GM12878 (cell line): ENCODE measurements around the gene YIF1A. TPM values are rescaled to one million over a fixed set of nuclear protein-coding genes. Genes with fewer than 3 reads are reported as not detected.

Experiments used
- ATAC-seq: fragments of 200-7000 bp; cut with Tn5 transposase; 3 replicates; pipeline ENCODE4 v1.9.1; 2020; ENCODE audit warnings: mild to moderate bottlenecking, moderate library complexity
- BruUV-seq: library from RNA; stranded (reverse); fragments of 400-500 nt; replicated peaks from 2 replicates; lab custom pipeline; 2021; lab: Mats Ljungman, UMichigan
- CTCF ChIA-PET: fragments of 300-600 bp; sonication (Branson Sonifier 250); formaldehyde crosslinking; extraction: SDS; loops from one replicate; lab custom pipeline; 2021; ENCODE audit warnings: inconsistent platforms; lab: Yijun Ruan, JAX
- POLR2A ChIA-PET: fragments of 350-600 bp; formaldehyde crosslinking; extraction: SDS; loops from one replicate; lab custom pipeline; 2021; ENCODE audit warnings: inconsistent platforms; lab: Charles Lee
- RAD21 ChIA-PET: fragments of 300-600 bp; sonication (Branson Sonifier 250); formaldehyde crosslinking; loops from one replicate; lab custom pipeline; 2023; ENCODE audit warnings: antibody characterized with exemption; ENCODE audit not compliant: unreplicated experiment; lab: Charles Lee
- SMC1A ChIA-PET: fragments of 300-600 bp; sonication (Branson Sonifier 250); formaldehyde crosslinking; loops from one replicate; lab custom pipeline; 2023; ENCODE audit not compliant: unreplicated experiment, uncharacterized antibody; lab: Charles Lee
- DNase-seq: peaks from one replicate; pipeline ENCODE4 v3.0.0-alpha.2; 2011; ENCODE audit warnings: low read depth, low spot score
- FAIRE-seq: peaks from 3 replicates; lab custom pipeline; 2011; peaks lifted over from hg19 to GRCh38; lab: Jason Lieb, UNC
- H2AFZ ChIP-seq: 2 replicates; pipeline ENCODE4 v1.6.0; 2011; ENCODE audit warnings: low read depth, low read length, control low read depth; ENCODE audit not compliant: control insufficient read depth
- H3K27ac ChIP-seq: 2 replicates; pipeline ENCODE4 v1.5.1; 2011; ENCODE audit warnings: control low read depth; ENCODE audit not compliant: control insufficient read depth, insufficient read depth
- H3K27me3 ChIP-seq, 2 experiments: replicated peaks in 1 of 2; 2 replicates each; pipeline versions ENCODE4 v1.6.0 to v1.6.1; 2011; ENCODE audit warnings: low read length in 1 of 2; ENCODE audit not compliant: control insufficient read depth in 2 of 2, insufficient read depth in 2 of 2
- H3K36me3 ChIP-seq, 2 experiments: 2 replicates each; pipeline ENCODE4 v1.5.1; 2011; ENCODE audit warnings: low read length in 1 of 2; ENCODE audit not compliant: control insufficient read depth in 2 of 2, insufficient read depth in 2 of 2
- H3K4me1 ChIP-seq: 2 replicates; pipeline ENCODE4 v1.6.1; 2011; ENCODE audit warnings: mild to moderate bottlenecking, low read length, moderate library complexity, mixed read lengths; ENCODE audit not compliant: control insufficient read depth, insufficient read depth
- H3K4me2 ChIP-seq: 2 replicates; pipeline ENCODE4 v1.6.0; 2011; ENCODE audit warnings: control low read depth; ENCODE audit not compliant: control insufficient read depth, insufficient read depth
- H3K4me3 ChIP-seq: fragments of 200-600 bp; sonication (generic); 2 replicates; pipeline ENCODE4 v1.5.1; 2016
- H3K79me2 ChIP-seq: 2 replicates; pipeline ENCODE4 v1.6.0; 2011; ENCODE audit warnings: low read length; ENCODE audit not compliant: control insufficient read depth, insufficient read depth
- H3K9ac ChIP-seq: 2 replicates; pipeline ENCODE4 v1.8.0; 2011; ENCODE audit warnings: low read length, control low read depth, mixed read lengths; ENCODE audit not compliant: control insufficient read depth, insufficient read depth
- H3K9me3 ChIP-seq: replicated peaks from 3 replicates; pipeline ENCODE4 v1.5.1; 2011; ENCODE audit warnings: mild to moderate bottlenecking, low read length; ENCODE audit not compliant: control insufficient read depth, insufficient read depth
- H4K20me1 ChIP-seq: 2 replicates; pipeline ENCODE4 v1.6.0; 2011; ENCODE audit not compliant: control insufficient read depth, insufficient read depth
- CEBPB ChIP-seq, 2 experiments: fragments of 150-350 bp in 1 of 2; IDR thresholded peaks; 2 replicates each; pipeline ENCODE4 v1.6.1; 2012 to 2014; ENCODE audit warnings: low read depth in 2 of 2, low read length in 2 of 2, borderline replicate concordance in 1 of 2, inconsistent platforms in 1 of 2
- CREB1 ChIP-seq: IDR thresholded peaks from 2 replicates; pipeline ENCODE4 v1.6.1; 2012; ENCODE audit warnings: low read depth, mild to moderate bottlenecking, inconsistent platforms
- CREM ChIP-seq: IDR thresholded peaks from 2 replicates; pipeline ENCODE4 v1.6.1; 2014; ENCODE audit warnings: antibody characterized with exemption, low read depth
- GATAD2B ChIP-seq: fragments of 450-650 bp; conservative IDR thresholded peaks from 2 replicates; pipeline ENCODE4 v1.6.1; 2017; ENCODE audit warnings: low read depth, mild to moderate bottlenecking, moderate library complexity
- IKZF2 ChIP-seq, 2 experiments: fragments of 450-650 bp; IDR thresholded peaks; 2 replicates each; pipeline ENCODE4 v1.6.1; 2017; ENCODE audit warnings: mild to moderate bottlenecking in 2 of 2, moderate library complexity in 2 of 2
- IRF4 ChIP-seq: IDR thresholded peaks from 2 replicates; pipeline ENCODE4 v1.6.1; 2011; ENCODE audit warnings: low read depth, low read length
- MTA2 ChIP-seq: fragments of 450-650 bp; IDR thresholded peaks from 2 replicates; pipeline ENCODE4 v1.6.1; 2016; ENCODE audit warnings: low read depth, mild to moderate bottlenecking, moderate library complexity
- NBN ChIP-seq: fragments of 450-650 bp; IDR thresholded peaks from 2 replicates; pipeline ENCODE4 v1.6.1; 2016
- NKRF ChIP-seq: fragments of 450-650 bp; conservative IDR thresholded peaks from 2 replicates; pipeline ENCODE4 v1.6.1; 2017; ENCODE audit warnings: mild to moderate bottlenecking, moderate library complexity
- PAX5 ChIP-seq: IDR thresholded peaks from 2 replicates; pipeline ENCODE4 v1.6.1; 2011; ENCODE audit warnings: low read depth, low read length, borderline replicate concordance
- PAX8 ChIP-seq: fragments of 450-650 bp; IDR thresholded peaks from 2 replicates; pipeline ENCODE4 v1.6.1; 2017; ENCODE audit warnings: mild to moderate bottlenecking, moderate library complexity
- RAD51 ChIP-seq: fragments of 450-650 bp; IDR thresholded peaks from 2 replicates; pipeline ENCODE4 v1.6.1; 2016; ENCODE audit warnings: moderate library complexity, mild to moderate bottlenecking, inconsistent platforms
- RB1 ChIP-seq: fragments of 450-650 bp; formaldehyde crosslinking; IDR thresholded peaks from 2 replicates; pipeline ENCODE4 v1.6.1; 2017; ENCODE audit warnings: mild to moderate bottlenecking, borderline replicate concordance
- STAT1 ChIP-seq: fragments of 450-650 bp; conservative IDR thresholded peaks from 2 replicates; pipeline ENCODE4 v1.6.1; 2014; ENCODE audit warnings: antibody characterized with exemption, mild to moderate bottlenecking
- ZBED1 ChIP-seq: IDR thresholded peaks from 2 replicates; pipeline ENCODE4 v1.6.1; 2016; ENCODE audit warnings: borderline replicate concordance
- WGBS: methylation state at CpG from one replicate; pipeline ENCODE4 v1.1.6; 2016; ENCODE audit warnings: low lambda C conversion rate; ENCODE audit not compliant: insufficient replicate concordance, insufficient coverage; ENCODE audit errors: missing lambda C conversion rate; 5-methylcytosine and 5-hydroxymethylcytosine counted together
- in situ Hi-C: fragments of 300-500 bp; cut with MboI; formaldehyde crosslinking; loops from 9 replicates; pipeline ENCODE4 v1.14.3; 2018; ENCODE audit warnings: mixed read lengths
- intact Hi-C: fragments of 100-400 bp; cut with micrococcal nuclease; formaldehyde crosslinking; loops from one replicate; pipeline ENCODE4 v1.14.2; 2022; ENCODE audit not compliant: unreplicated experiment
- polyA plus RNA-seq, 11 experiments: library from polyadenylated mRNA; depleted of rRNA in 4 of 11; unstranded in 6 of 11; stranded (reverse) in 5 of 11; fragments of >200 nt; fragmentation: Nextera tagmentation in 4 of 11; fragmentation: Illumina TruSeq in 1 of 11; extraction: Ambion mirVana in 4 of 11; extraction: Trizol in 1 of 11; gene quantifications; 1 replicate in 1 of 11; 2 replicates in 10 of 11; pipeline versions ENCODE4 v1.2.1 to v1.2.3, GENCODE V29; 2011 to 2016; ENCODE audit warnings: inconsistent platforms in 2 of 11, missing spikeins in 2 of 11, low read depth in 1 of 11
- total RNA-seq, 4 experiments: library from RNA; depleted of rRNA in 3 of 4; stranded (reverse); fragments of >200 nt in 3 of 4; fragmentation: Illumina TruSeq in 1 of 4; extraction: Trizol in 1 of 4; gene quantifications; 2 replicates each; pipeline versions ENCODE4 v1.2.1 to v1.2.3, GENCODE V29; 2013 to 2021
- TF ChIP-seq, protein P1 (sequence below): fragments of 450-650 bp; IDR thresholded peaks from 2 replicates; pipeline ENCODE4 v1.6.1; 2016; ENCODE audit warnings: mild to moderate bottlenecking
- TF ChIP-seq, protein P2 (sequence below): fragments of 450-650 bp; IDR thresholded peaks from 2 replicates; pipeline ENCODE4 v1.6.1; 2016; ENCODE audit warnings: mild to moderate bottlenecking

YIF1A gene
- total and polyA plus RNA-seq, 10 of the 15 experiments (the other 5 are each of a cell fraction or from before 2014, with no cell fraction given): 6.6 to 128 (median 71.7) TPM

- ChIA-PET RAD21 (interaction anchor here (0.7 to 3.6 kb wide), 5 partner anchors 9 to 270 kb away, joined by 3 to 49 read pairs (median 3); partner anchors contain the start of gene BRMS1), POLR2A (interaction anchor here (2.2 to 2.3 kb wide), 2 partner anchors 9 to 25 kb away, joined by 15 to 16 read pairs; partner anchors contain the start of gene BRMS1), CTCF (interaction anchor here (0.7 to 2.6 kb wide), 8 partner anchors 9 to 210 kb away, joined by 3 to 50 read pairs (median 3); partner anchors contain the start of genes BRMS1 and YIF1A), SMC1A (interaction anchor here (1.3 to 2.2 kb wide), 2 partner anchors 9 to 24 kb away, joined by 6 to 16 read pairs; no protein-coding TSS in a partner anchor)
- H3K4me3 ChIP-seq: no peak within 1 kb of the TSS
- H3K9me3 ChIP-seq: no peaks in the 10 kb centered on the region
- FAIRE-seq: peak; percentile 64
- peaks cover 21% of the 10 kb centered on the region for H3K4me1 ChIP-seq
- H3K4me2 ChIP-seq: peak within 1 kb of the TSS; percentile 62
- DNase-seq: peak; percentile 83
- BruUV-seq: no TSS peak
- under 1% methylated on average over 22 of the region's 22 CpGs for WGBS
- no peak within 1 kb of the TSS for H3K9ac ChIP-seq
- in situ Hi-C loops (no loop called here), intact Hi-C loops (no loop called here)
- H3K27ac ChIP-seq: no peak within 1 kb of the TSS
- H2AFZ ChIP-seq: no peak within 1 kb of the TSS; the same call in 1 of the 2 replicates
- no peaks in the 10 kb centered on the region for H3K27me3 ChIP-seq
- peaks cover 0 to 14% of the 10 kb centered on the region in 2 experiments; a peak in 3 of 4 replicates for H3K36me3 ChIP-seq
- no peaks in the 10 kb centered on the region for H3K79me2 ChIP-seq
- H4K20me1 ChIP-seq: no peaks in the 10 kb centered on the region
- ATAC-seq: peak; percentile 94
- TF ChIP-seq IRF4 (peak; percentile 85), PAX8 (no peak), NKRF (no peak), CREB1 (peak; percentile 15; the same call in 1 of the 2 replicates), RB1 (0 out of 2 replicates have a peak, but pooled peaks have one; percentile 11), MTA2 (peak; percentile 68; the same call in 1 of the 2 replicates), CEBPB (IDR thresholded peaks at IDR 0.05; ENCODE audit: borderline replicate concordance in 1 of 2, low read depth in 2 of 2, low read length in 2 of 2) (no peak), NBN (0 out of 2 replicates have a peak, but pooled peaks have one; percentile 39), RAD51 (peak; percentile 54; the same call in 1 of the 2 replicates), CREM (peak; percentile 59), STAT1 (peak; percentile 52; the same call in 1 of the 2 replicates), ZBED1 (peak; percentile 35; the same call in 1 of the 2 replicates), PAX5 (peak; percentile 62; the same call in 1 of the 2 replicates), IKZF2 (IDR thresholded peaks at IDR 0.05) (peak; percentile 73 to 81; a peak in 3 of 4 replicates), GATAD2B (peak; percentile 95)
- TF ChIP-seq, protein P1, sequence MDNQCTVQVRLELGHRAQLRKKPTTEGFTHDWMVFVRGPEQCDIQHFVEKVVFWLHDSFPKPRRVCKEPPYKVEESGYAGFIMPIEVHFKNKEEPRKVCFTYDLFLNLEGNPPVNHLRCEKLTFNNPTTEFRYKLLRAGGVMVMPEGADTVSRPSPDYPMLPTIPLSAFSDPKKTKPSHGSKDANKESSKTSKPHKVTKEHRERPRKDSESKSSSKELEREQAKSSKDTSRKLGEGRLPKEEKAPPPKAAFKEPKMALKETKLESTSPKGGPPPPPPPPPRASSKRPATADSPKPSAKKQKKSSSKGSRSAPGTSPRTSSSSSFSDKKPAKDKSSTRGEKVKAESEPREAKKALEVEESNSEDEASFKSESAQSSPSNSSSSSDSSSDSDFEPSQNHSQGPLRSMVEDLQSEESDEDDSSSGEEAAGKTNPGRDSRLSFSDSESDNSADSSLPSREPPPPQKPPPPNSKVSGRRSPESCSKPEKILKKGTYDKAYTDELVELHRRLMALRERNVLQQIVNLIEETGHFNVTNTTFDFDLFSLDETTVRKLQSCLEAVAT: peak; percentile 88
- TF ChIP-seq, protein P2, sequence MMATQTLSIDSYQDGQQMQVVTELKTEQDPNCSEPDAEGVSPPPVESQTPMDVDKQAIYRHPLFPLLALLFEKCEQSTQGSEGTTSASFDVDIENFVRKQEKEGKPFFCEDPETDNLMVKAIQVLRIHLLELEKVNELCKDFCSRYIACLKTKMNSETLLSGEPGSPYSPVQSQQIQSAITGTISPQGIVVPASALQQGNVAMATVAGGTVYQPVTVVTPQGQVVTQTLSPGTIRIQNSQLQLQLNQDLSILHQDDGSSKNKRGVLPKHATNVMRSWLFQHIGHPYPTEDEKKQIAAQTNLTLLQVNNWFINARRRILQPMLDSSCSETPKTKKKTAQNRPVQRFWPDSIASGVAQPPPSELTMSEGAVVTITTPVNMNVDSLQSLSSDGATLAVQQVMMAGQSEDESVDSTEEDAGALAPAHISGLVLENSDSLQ: peak; percentile 26; the same call in 1 of the 2 replicates
Measured at GRCh38 chr11:66336234-66337102, 47.5 kb upstream of the YIF1A start, which contains the start of gene RIN1. TSS of gene RIN1 (minus strand) at chr11:66336434. CDS start at chr11:66336402, 32 bp downstream.
